Activated gamma-delta T cell treated with Interleukin-2 at 50 U/mL for 16 hours (primary cell): ENCODE results near the gene PLEKHG4B.

Source experiments
- DNase-seq: peaks from one replicate; pipeline ENCODE4 v3.0.0-alpha.2; 2020

The PLEKHG4B gene

GRCh38 chr5:173392-174290 lies 81.7 kb downstream of the PLEKHG4B start:
- DNase-seq, result no peak

- DNase-seq, result no peak
Observed at GRCh38 chr5:174291-174600, 82.3 kb downstream of the PLEKHG4B start.

GRCh38 chr5:174876-175465 lies 83.0 kb downstream of the PLEKHG4B start:
- no peak for DNase-seq

- DNase-seq, result no peak
Observed at GRCh38 chr5:176296-176823, 84.4 kb downstream of the PLEKHG4B start.

GRCh38 chr5:178110-178509 lies 86.1 kb downstream of the PLEKHG4B start:
- no peak for DNase-seq

GRCh38 chr5:179401-179800 lies 87.4 kb downstream of the PLEKHG4B start:
- no peak for DNase-seq

- no peak for DNase-seq
Observed at GRCh38 chr5:180286-180918, 88.4 kb downstream of the PLEKHG4B start.

- no peak for DNase-seq
Observed at GRCh38 chr5:181160-181559, 89.2 kb downstream of the PLEKHG4B start.

GRCh38 chr5:181566-181965 lies 89.6 kb downstream of the PLEKHG4B start:
- no peak for DNase-seq

- DNase-seq, result no peak
Observed at GRCh38 chr5:182126-182525, 90.2 kb downstream of the PLEKHG4B start.

GRCh38 chr5:184471-184870 lies 92.5 kb downstream of the PLEKHG4B start:
- DNase-seq, result no peak

- no peak for DNase-seq
Observed at GRCh38 chr5:185095-186070, 93.4 kb downstream of the PLEKHG4B start.

- no peak for DNase-seq
Observed at GRCh38 chr5:186091-187041, 94.4 kb downstream of the PLEKHG4B start.

GRCh38 chr5:187042-187431 lies 95.1 kb downstream of the PLEKHG4B start:
- DNase-seq, result no peak

- DNase-seq, result no peak
Observed at GRCh38 chr5:187617-188451, 95.9 kb downstream of the PLEKHG4B start.

GRCh38 chr5:188488-189481 lies 96.8 kb downstream of the PLEKHG4B start:
- DNase-seq, result peak; percentile 84

GRCh38 chr5:189486-189885 lies 97.5 kb downstream of the PLEKHG4B start:
- no peak for DNase-seq

- DNase-seq, result no peak
Observed at GRCh38 chr5:189976-190365, 98.0 kb downstream of the PLEKHG4B start.

GRCh38 chr5:190366-191035 lies 98.5 kb downstream of the PLEKHG4B start:
- no peak for DNase-seq
